HEK293T (cell line): ENCODE measurements around the gene CD163L1.

Experiments
- CTCF ChIA-PET: fragments of 350-600 bp; formaldehyde crosslinking; extraction: SDS; loops from one replicate; lab custom pipeline; 2021; ENCODE audit warnings: antibody characterized with exemption, inconsistent platforms; lab: Yijun Ruan, JAX
- POLR2A ChIA-PET: fragments of 350-600 bp; formaldehyde crosslinking; extraction: SDS; loops from one replicate; lab custom pipeline; 2020; ENCODE audit warnings: antibody characterized with exemption, inconsistent platforms; lab: Yijun Ruan, JAX
- DNase-seq: peaks from one replicate; pipeline ENCODE4 v3.0.0; 2012; ENCODE audit warnings: mixed read lengths; ENCODE audit errors: extremely low spot score
- ARNT ChIP-seq: fragments of 450-650 bp; IDR thresholded peaks from 2 replicates; pipeline ENCODE4 v1.6.1; 2017; ENCODE audit warnings: mild to moderate bottlenecking
- BHLHE40 ChIP-seq: fragments of 450-650 bp; IDR thresholded peaks from 2 replicates; pipeline ENCODE4 v1.6.1; 2016; ENCODE audit warnings: mild to moderate bottlenecking, moderate library complexity, borderline replicate concordance
- CTBP1 ChIP-seq: fragments of 450-650 bp; IDR thresholded peaks from 2 replicates; pipeline ENCODE4 v1.6.1; 2016; ENCODE audit warnings: borderline replicate concordance
- ELF4 ChIP-seq: fragments of 450-650 bp; IDR thresholded peaks from 2 replicates; pipeline ENCODE4 v1.6.1; 2017; ENCODE audit warnings: antibody characterized with exemption
- FOXA1 ChIP-seq: fragments of 450-650 bp; IDR thresholded peaks from 2 replicates; pipeline ENCODE4 v1.6.1; 2016; ENCODE audit warnings: mild to moderate bottlenecking
- FOXK2 ChIP-seq: fragments of 450-650 bp; IDR thresholded peaks from 2 replicates; pipeline ENCODE4 v1.6.1; 2016; ENCODE audit warnings: mild to moderate bottlenecking
- FOXM1 ChIP-seq: fragments of 450-650 bp; IDR thresholded peaks from 2 replicates; pipeline ENCODE4 v1.6.1; 2017; ENCODE audit warnings: mild to moderate bottlenecking, borderline replicate concordance
- HDGF ChIP-seq: fragments of 450-650 bp; IDR thresholded peaks from 2 replicates; pipeline ENCODE4 v1.6.1; 2017; ENCODE audit warnings: antibody characterized with exemption, borderline replicate concordance
- L3MBTL2 ChIP-seq: fragments of 450-650 bp; conservative IDR thresholded peaks from 2 replicates; pipeline ENCODE4 v1.6.1; 2016; ENCODE audit warnings: mild to moderate bottlenecking
- LEF1 ChIP-seq: fragments of 450-650 bp; IDR thresholded peaks from 2 replicates; pipeline ENCODE4 v1.6.1; 2017; ENCODE audit warnings: mild to moderate bottlenecking, borderline replicate concordance
- NFRKB ChIP-seq: fragments of 450-650 bp; IDR thresholded peaks from 2 replicates; pipeline ENCODE4 v1.6.1; 2016; ENCODE audit warnings: mild to moderate bottlenecking, moderate library complexity
- SP1 ChIP-seq: fragments of 450-650 bp; IDR thresholded peaks from 2 replicates; pipeline ENCODE4 v1.6.1; 2017
- SUZ12 ChIP-seq: fragments of 450-650 bp; IDR thresholded peaks from 2 replicates; pipeline ENCODE4 v1.6.1; 2016; ENCODE audit warnings: mild to moderate bottlenecking
- TARDBP ChIP-seq: fragments of 450-650 bp; IDR thresholded peaks from 2 replicates; pipeline ENCODE4 v1.6.1; 2016
- ZNF384 ChIP-seq: fragments of 450-650 bp; IDR thresholded peaks from 2 replicates; pipeline ENCODE4 v1.6.1; 2016
- TF ChIP-seq, protein P1 (sequence below): fragments of 450-650 bp; IDR thresholded peaks from 2 replicates; pipeline ENCODE4 v1.6.1; 2016

The CD163L1 gene

DNA sequence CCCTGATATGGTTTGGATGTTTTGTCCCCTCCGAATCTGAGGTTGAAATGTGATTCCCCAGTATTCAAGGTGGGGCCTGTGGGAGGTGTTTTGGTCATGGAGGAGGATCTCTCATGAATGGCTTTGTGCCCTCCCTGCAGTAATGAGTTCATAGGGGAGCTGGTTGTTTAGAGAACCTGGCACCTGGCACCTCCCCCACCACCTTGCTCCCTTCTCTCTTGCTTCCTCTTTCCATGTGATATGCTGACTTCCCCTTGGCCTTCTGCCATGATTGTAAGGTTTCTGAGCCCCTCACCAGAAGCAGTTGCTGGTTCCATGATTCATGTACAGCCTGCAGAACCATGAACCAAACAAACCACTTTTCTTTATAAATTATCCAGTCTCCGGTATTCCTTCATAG lies 32.6 kb downstream of the CD163L1 start:
- TF ChIP-seq CTBP1 (no peak), FOXK2 (no peak), ARNT (no peak), ELF4 (no peak), LEF1 (no peak), SUZ12 (no peak), BHLHE40 (no peak), ZNF384 (no peak), SP1 (no peak), TARDBP (no peak), NFRKB (no peak), HDGF (no peak), FOXM1 (no peak), FOXA1 (no peak)
- TF ChIP-seq, protein P1, sequence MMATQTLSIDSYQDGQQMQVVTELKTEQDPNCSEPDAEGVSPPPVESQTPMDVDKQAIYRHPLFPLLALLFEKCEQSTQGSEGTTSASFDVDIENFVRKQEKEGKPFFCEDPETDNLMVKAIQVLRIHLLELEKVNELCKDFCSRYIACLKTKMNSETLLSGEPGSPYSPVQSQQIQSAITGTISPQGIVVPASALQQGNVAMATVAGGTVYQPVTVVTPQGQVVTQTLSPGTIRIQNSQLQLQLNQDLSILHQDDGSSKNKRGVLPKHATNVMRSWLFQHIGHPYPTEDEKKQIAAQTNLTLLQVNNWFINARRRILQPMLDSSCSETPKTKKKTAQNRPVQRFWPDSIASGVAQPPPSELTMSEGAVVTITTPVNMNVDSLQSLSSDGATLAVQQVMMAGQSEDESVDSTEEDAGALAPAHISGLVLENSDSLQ, result no peak
- no peak for DNase-seq
- ChIA-PET POLR2A (no interaction called here), CTCF (no interaction called here)

DNA sequence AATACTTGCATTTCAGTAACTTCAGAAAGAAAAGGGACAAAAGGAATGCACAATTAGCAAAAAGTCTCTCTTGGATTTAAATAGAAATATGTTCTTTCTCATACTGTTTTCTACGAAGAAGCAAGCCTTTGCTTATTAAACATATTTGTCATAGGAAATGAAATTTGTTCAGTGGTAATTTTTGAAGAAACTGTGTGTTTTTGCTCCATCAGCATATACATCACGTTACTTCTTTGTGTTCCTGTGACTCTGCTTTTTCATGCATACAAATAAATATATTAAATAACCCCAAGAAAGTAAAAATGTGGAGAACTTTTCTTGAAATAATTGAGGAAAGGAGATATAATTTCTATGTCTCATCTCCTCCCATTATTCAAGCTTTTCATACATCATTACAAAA lies 39.7 kb downstream of the CD163L1 start:
- POLR2A ChIA-PET, result no interaction called here

DNA sequence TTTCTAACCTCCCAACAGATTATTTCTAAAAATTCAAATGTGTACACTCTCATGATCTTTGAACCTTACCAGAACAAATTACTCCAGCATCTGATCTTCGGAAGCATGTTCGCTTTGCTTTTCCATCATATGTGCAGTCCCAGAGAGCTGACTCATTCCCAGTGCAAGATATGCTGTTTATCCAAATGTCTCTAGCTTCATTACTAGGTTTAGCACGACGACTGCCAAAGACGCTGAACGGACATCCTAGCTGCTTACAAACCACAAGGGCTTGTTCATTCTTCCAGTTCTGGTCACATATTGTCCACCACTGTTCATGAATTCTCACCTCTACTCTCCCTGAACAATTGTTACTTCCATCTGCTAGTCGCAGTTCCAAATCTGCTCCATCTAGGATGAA lies 40.5 kb downstream of the CD163L1 start:
- no peak for TF ChIP-seq L3MBTL2
- TF ChIP-seq FOXA1, result no peak
- no peak for TF ChIP-seq SP1
- TF ChIP-seq CTBP1, result no peak
- no peak for TF ChIP-seq ZNF384
- TF ChIP-seq ELF4, result no peak
- TF ChIP-seq BHLHE40, result no peak
- no peak for TF ChIP-seq TARDBP
- TF ChIP-seq FOXM1, result no peak
- TF ChIP-seq FOXK2, result no peak
- no peak for TF ChIP-seq LEF1
- no peak for TF ChIP-seq SUZ12
- TF ChIP-seq, protein P1, result no peak
- TF ChIP-seq HDGF, result no peak
- TF ChIP-seq ARNT, result no peak
- DNase-seq, result no peak
- ChIA-PET CTCF (no interaction called here), POLR2A (no interaction called here)

More for the DNA sequence above, 39.7 kb downstream of the CD163L1 start:
- no peak for TF ChIP-seq SUZ12
- no peak for TF ChIP-seq TARDBP
- TF ChIP-seq FOXM1, result no peak
- no peak for TF ChIP-seq FOXA1
- no peak for TF ChIP-seq ARNT
- TF ChIP-seq NFRKB, result no peak
- TF ChIP-seq, protein P1, result no peak
- no peak for TF ChIP-seq SP1
- TF ChIP-seq FOXK2, result no peak
- no peak for TF ChIP-seq HDGF
- TF ChIP-seq L3MBTL2, result no peak
- TF ChIP-seq BHLHE40, result no peak
- CTCF ChIA-PET, result no interaction called here
- no peak for DNase-seq

DNA sequence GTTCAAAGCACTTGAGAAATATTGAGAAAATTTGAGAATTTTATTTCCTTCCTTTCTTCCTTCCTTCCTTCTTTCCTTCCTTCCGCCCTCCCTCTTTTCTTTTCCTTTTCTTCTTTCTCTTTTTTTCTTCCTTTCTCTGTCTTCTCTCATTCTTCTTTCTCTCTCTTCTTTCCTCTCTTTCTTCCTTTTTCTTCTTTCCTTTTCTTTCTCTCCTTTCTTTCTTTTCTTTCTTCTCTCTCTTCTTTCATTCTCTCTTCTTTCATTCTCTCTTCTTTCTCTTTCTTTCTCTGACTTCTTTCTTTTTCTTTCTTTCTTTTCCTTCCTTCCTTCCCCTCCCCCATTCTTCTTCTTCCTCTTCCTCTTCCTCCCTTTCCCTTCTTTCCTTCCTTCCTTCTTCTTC lies 44.9 kb downstream of the CD163L1 start:
- POLR2A ChIA-PET, result no interaction called here
- TF ChIP-seq TARDBP (no peak), ARNT (no peak), L3MBTL2 (no peak), BHLHE40 (no peak), FOXK2 (no peak), SUZ12 (no peak), FOXA1 (no peak), SP1 (no peak), ELF4 (no peak), LEF1 (no peak), ZNF384 (no peak), CTBP1 (no peak), NFRKB (no peak)
- TF ChIP-seq, protein P1, result no peak
- CTCF ChIA-PET, result no interaction called here
- DNase-seq, result no peak

DNA sequence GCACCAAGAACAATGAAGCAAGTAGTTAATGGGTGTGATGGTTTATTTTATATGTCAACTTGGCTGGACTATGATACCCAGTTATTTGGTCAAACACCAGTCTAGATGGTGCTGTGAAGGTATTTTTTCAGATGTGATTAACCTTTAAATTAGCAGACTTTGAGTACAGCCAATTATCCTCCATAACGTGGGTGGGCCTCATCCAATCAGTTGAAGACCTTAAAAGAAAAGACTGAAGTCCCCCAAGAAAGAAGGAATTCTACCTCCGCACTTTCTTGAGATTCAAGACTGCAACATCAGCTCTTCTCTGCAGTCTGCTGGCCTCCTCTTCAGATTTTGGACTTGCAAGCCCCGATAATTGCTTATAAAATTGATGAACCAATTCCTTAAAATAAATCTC lies 47.5 kb downstream of the CD163L1 start:
- CTCF ChIA-PET, result interaction anchor here (0.6 kb wide), 1 partner anchor 109 kb away, joined by 4 read pairs; no protein-coding TSS in a partner anchor
- TF ChIP-seq FOXM1 (no peak), FOXK2 (no peak), L3MBTL2 (no peak), ELF4 (no peak), FOXA1 (no peak), NFRKB (no peak)
- no peak for DNase-seq
- POLR2A ChIA-PET, result no interaction called here

DNA sequence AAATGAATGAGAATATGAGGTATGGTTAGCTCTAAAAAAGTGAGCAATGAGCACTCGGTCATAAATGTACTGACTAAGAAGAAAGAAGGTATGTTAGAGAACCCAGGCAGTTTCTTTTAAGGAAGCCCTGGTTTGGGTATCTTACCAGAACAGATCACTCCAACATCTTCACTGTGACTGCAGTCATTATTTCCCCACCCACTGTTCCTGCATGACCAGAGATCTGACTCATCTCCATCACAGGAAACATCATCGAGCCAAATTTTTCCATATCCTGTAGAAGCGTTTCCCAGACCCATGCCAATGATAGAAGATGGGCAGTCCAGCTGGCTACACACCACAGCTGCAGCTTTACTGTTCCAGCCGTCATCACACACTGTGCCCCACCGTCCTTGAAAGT lies 48.0 kb downstream of the CD163L1 start:
- no peak for DNase-seq
- ChIA-PET CTCF (interaction anchor here (0.6 kb wide), 1 partner anchor 108 kb away, joined by 4 read pairs; no protein-coding TSS in a partner anchor), POLR2A (no interaction called here)
- no peak for TF ChIP-seq BHLHE40
- TF ChIP-seq FOXK2, result no peak
- TF ChIP-seq ZNF384, result no peak
- no peak for TF ChIP-seq SP1
- TF ChIP-seq TARDBP, result no peak
- no peak for TF ChIP-seq NFRKB
- TF ChIP-seq L3MBTL2, result no peak
- TF ChIP-seq LEF1, result no peak
- no peak for TF ChIP-seq ARNT
- TF ChIP-seq HDGF, result no peak
- TF ChIP-seq CTBP1, result no peak
- TF ChIP-seq ELF4, result no peak
- no peak for TF ChIP-seq FOXA1
